SU-DHL-6 (cell line): ENCODE measurements around the gene ABHD2.

Experiments used
- H2AFZ ChIP-seq: fragments of 200-600 bp; sonication (generic); 2 replicates; pipeline ENCODE4 v1.6.1; 2014; ENCODE audit warnings: low read depth, mild to moderate bottlenecking, moderate library complexity, mixed read lengths, antibody characterized with exemption, low read length; ENCODE audit not compliant: severe bottlenecking
- H3F3A ChIP-seq: fragments of 200-600 bp; shearing (Covaris generic); 2 replicates; pipeline ENCODE4 v1.6.0; 2016; ENCODE audit warnings: antibody characterized with exemption, mild to moderate bottlenecking; ENCODE audit not compliant: insufficient read depth
- H3K27ac ChIP-seq: fragments of 200-600 bp; sonication (generic); 2 replicates; pipeline ENCODE4 v1.5.1; 2016; ENCODE audit warnings: low read depth, mild to moderate bottlenecking, low read length, moderate library complexity, mixed read lengths
- H3K27me3 ChIP-seq: fragments of 200-600 bp; sonication (generic), shearing (Covaris generic); 2 replicates; pipeline ENCODE4 v1.6.0; 2014; ENCODE audit warnings: mild to moderate bottlenecking, low read length
- H3K36me3 ChIP-seq: fragments of 200-600 bp; sonication (generic); 2 replicates; pipeline ENCODE4 v1.6.1; 2014; ENCODE audit warnings: mild to moderate bottlenecking, low read length, mixed read lengths
- H3K4me2 ChIP-seq: fragments of 300-600, 200-600 bp; shearing (Covaris generic), sonication (generic); 2 replicates; pipeline ENCODE4 v1.6.0; 2014; ENCODE audit warnings: low read length, low read depth, mild to moderate bottlenecking; ENCODE audit not compliant: poor library complexity, severe bottlenecking
- H3K4me3 ChIP-seq: fragments of 200-600 bp; sonication (generic); 2 replicates; pipeline ENCODE4 v1.5.1; 2014; ENCODE audit warnings: antibody characterized with exemption, low read length, mild to moderate bottlenecking, mixed read lengths; ENCODE audit not compliant: insufficient read depth, poor library complexity, severe bottlenecking
- H3K79me2 ChIP-seq: fragments of 200-600 bp; sonication (generic); 2 replicates; pipeline ENCODE4 v1.6.1; 2014; ENCODE audit warnings: mild to moderate bottlenecking, low read length, moderate library complexity; ENCODE audit not compliant: insufficient read depth
- H3K9ac ChIP-seq: fragments of 200-600 bp; sonication (generic); 2 replicates; pipeline ENCODE4 v1.7.0; 2014; ENCODE audit warnings: mild to moderate bottlenecking, low read length
- H3K9me2 ChIP-seq: fragments of 200-600 bp; sonication (generic); replicated peaks from 2 replicates; pipeline ENCODE4 v1.6.1; 2014; ENCODE audit warnings: low read length; ENCODE audit not compliant: insufficient read depth
- H3K9me3 ChIP-seq: fragments of 200-600 bp; sonication (generic); 2 replicates; pipeline ENCODE4 v1.6.1; 2014; ENCODE audit warnings: low read length, mixed read lengths; ENCODE audit not compliant: insufficient read depth
- H4K20me1 ChIP-seq: fragments of 200-600 bp; sonication (generic); 2 replicates; pipeline ENCODE4 v1.6.1; 2014; ENCODE audit warnings: low read depth, mild to moderate bottlenecking, antibody characterized with exemption, low read length, moderate library complexity, mixed read lengths
- CTCF ChIP-seq: fragments of 200-600 bp; sonication (generic); IDR thresholded peaks from one replicate; pipeline ENCODE4 v1.5.1; 2017; ENCODE audit warnings: antibody characterized with exemption, mild to moderate bottlenecking, low read length, moderate library complexity; ENCODE audit not compliant: insufficient read depth, poor library complexity, severe bottlenecking
- EZH2phosphoT487 ChIP-seq: fragments of 200-600 bp; sonication (generic), shearing (Covaris generic); conservative IDR thresholded peaks from 2 replicates; pipeline ENCODE4 v1.6.1; 2018; ENCODE audit warnings: mild to moderate bottlenecking, antibody characterized with exemption, low read length, moderate library complexity, mixed read lengths

ABHD2 gene

GRCh38 chr15:89197503-89197971, 109.3 kb downstream of the ABHD2 start:
- Histone ChIP-seq H3K9me2 (no peaks in the 10 kb centered on the region), H4K20me1 (no peaks in the 10 kb centered on the region), H3K27me3 (no peaks in the 10 kb centered on the region), H2AFZ (no peak overlapping the region), H3K27ac (no peak overlapping the region), H3K9ac (no peak overlapping the region), H3K79me2 (no peaks in the 10 kb centered on the region), H3K4me3 (no peak overlapping the region), H3K36me3 (no peaks in the 10 kb centered on the region), H3K9me3 (no peaks in the 10 kb centered on the region), H3F3A (no peaks in the 10 kb centered on the region), H3K4me2 (no peak overlapping the region)
- TF ChIP-seq CTCF (no peak), EZH2phosphoT487 (no peak)

- H3K9me2 ChIP-seq: no peaks in the 10 kb centered on the region
- H2AFZ ChIP-seq: no peak overlapping the region
- no peaks in the 10 kb centered on the region for H4K20me1 ChIP-seq
- H3K4me3 ChIP-seq: no peak overlapping the region
- no peaks in the 10 kb centered on the region for H3F3A ChIP-seq
- no peaks in the 10 kb centered on the region for H3K36me3 ChIP-seq
- no peaks in the 10 kb centered on the region for H3K27me3 ChIP-seq
- H3K4me2 ChIP-seq: no peak overlapping the region
- H3K9ac ChIP-seq: no peak overlapping the region
- TF ChIP-seq EZH2phosphoT487 (no peak), CTCF (no peak)
- H3K27ac ChIP-seq: no peak overlapping the region
- H3K9me3 ChIP-seq: no peaks in the 10 kb centered on the region
- H3K79me2 ChIP-seq: no peaks in the 10 kb centered on the region
These were observed 109.9 kb downstream of the ABHD2 start for GRCh38 chr15:89198196-89198595.

GRCh38 chr15:89198934-89199333, 110.7 kb downstream of the ABHD2 start:
- H3K36me3 ChIP-seq: no peaks in the 10 kb centered on the region
- H3K27ac ChIP-seq: no peak overlapping the region
- H3K9ac ChIP-seq: no peak overlapping the region
- H4K20me1 ChIP-seq: no peaks in the 10 kb centered on the region
- no peaks in the 10 kb centered on the region for H3K9me3 ChIP-seq
- H3K4me2 ChIP-seq: no peak overlapping the region
- H2AFZ ChIP-seq: no peak overlapping the region
- no peaks in the 10 kb centered on the region for H3F3A ChIP-seq
- no peaks in the 10 kb centered on the region for H3K79me2 ChIP-seq
- no peak overlapping the region for H3K4me3 ChIP-seq
- no peaks in the 10 kb centered on the region for H3K27me3 ChIP-seq
- H3K9me2 ChIP-seq: no peaks in the 10 kb centered on the region
- TF ChIP-seq EZH2phosphoT487 (no peak), CTCF (no peak)

GRCh38 chr15:89199746-89200145, 111.5 kb downstream of the ABHD2 start:
- Histone ChIP-seq H3K9me3 (no peaks in the 10 kb centered on the region), H3K79me2 (no peaks in the 10 kb centered on the region), H4K20me1 (no peaks in the 10 kb centered on the region), H3F3A (no peaks in the 10 kb centered on the region), H3K27me3 (no peaks in the 10 kb centered on the region), H2AFZ (no peak overlapping the region), H3K9ac (no peak overlapping the region), H3K4me2 (no peak overlapping the region), H3K4me3 (no peak overlapping the region), H3K9me2 (no peaks in the 10 kb centered on the region), H3K27ac (no peak overlapping the region), H3K36me3 (no peaks in the 10 kb centered on the region)
- TF ChIP-seq EZH2phosphoT487 (no peak), CTCF (no peak)
